RWPE2 (cell line): Measurements from ENCODE around the gene WDR74.

Source experiments
- ATAC-seq: fragments of 200-7000 bp; cut with Tn5 transposase; 3 replicates; pipeline ENCODE4 v1.9.1; 2021; ENCODE audit warnings: low read depth
- DNase-seq: peaks from one replicate; pipeline ENCODE4 v3.0.0-alpha.2; 2020; ENCODE audit warnings: low spot score
- H3K27ac ChIP-seq: fragments of 450-650 bp; 2 replicates; pipeline ENCODE4 v1.5.1; 2017; ENCODE audit warnings: mild to moderate bottlenecking; ENCODE audit not compliant: poor library complexity, severe bottlenecking
- H3K27me3 ChIP-seq: fragments of 250-450 bp; sonication (Bioruptor Pico); 2 replicates; pipeline ENCODE4 v1.5.1; 2021; ENCODE audit warnings: mild to moderate bottlenecking, moderate library complexity; ENCODE audit not compliant: insufficient read depth, poor library complexity, severe bottlenecking
- H3K36me3 ChIP-seq: fragments of 250-450 bp; sonication (Bioruptor Pico); 2 replicates; pipeline ENCODE4 v1.5.1; 2020; ENCODE audit warnings: low read depth, mild to moderate bottlenecking, moderate library complexity
- H3K4me1 ChIP-seq: fragments of 250-450 bp; sonication (Bioruptor Pico); 2 replicates; pipeline ENCODE4 v1.5.1; 2021; ENCODE audit warnings: mild to moderate bottlenecking, moderate library complexity; ENCODE audit not compliant: insufficient read depth, poor library complexity, severe bottlenecking
- H3K4me3 ChIP-seq: fragments of 250-450 bp; sonication (Bioruptor Pico); 2 replicates; pipeline ENCODE4 v1.5.1; 2021; ENCODE audit warnings: mild to moderate bottlenecking, moderate library complexity; ENCODE audit not compliant: severe bottlenecking
- H3K9me3 ChIP-seq: fragments of 250-450 bp; sonication (Bioruptor Pico); 2 replicates; pipeline ENCODE4 v1.5.1; 2021; ENCODE audit warnings: mild to moderate bottlenecking, moderate library complexity; ENCODE audit not compliant: severe bottlenecking
- CTCF ChIP-seq: fragments of 450-650 bp; IDR thresholded peaks from one replicate; pipeline ENCODE4 v1.5.1; 2017; ENCODE audit warnings: mild to moderate bottlenecking, moderate library complexity; ENCODE audit not compliant: poor library complexity, severe bottlenecking

Gene WDR74

DNA sequence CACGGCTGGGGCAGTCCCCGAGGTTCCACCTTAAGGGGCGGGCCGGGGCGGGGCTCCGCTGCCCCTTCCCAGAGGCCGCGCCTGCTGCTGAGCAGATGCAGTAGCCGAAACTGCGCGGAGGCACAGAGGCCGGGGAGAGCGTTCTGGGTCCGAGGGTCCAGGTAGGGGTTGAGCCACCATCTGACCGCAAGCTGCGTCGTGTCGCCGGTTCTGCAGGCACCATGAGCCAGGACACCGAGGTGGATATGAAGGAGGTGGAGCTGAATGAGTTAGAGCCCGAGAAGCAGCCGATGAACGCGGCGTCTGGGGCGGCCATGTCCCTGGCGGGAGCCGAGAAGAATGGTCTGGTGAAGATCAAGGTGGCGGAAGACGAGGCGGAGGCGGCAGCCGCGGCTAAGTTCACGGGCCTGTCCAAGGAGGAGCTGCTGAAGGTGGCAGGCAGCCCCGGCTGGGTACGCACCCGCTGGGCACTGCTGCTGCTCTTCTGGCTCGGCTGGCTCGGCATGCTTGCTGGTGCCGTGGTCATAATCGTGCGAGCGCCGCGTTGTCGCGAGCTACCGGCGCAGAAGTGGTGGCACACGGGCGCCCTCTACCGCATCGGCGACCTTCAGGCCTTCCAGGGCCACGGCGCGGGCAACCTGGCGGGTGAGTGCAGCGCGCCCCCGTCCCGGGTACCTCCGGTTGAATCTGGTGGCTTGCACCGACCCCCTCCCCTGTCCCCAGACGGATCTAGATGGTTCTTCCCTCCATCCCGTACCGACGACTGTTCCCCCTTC lies 41.6 kb upstream of the WDR74 start, which contains the start of gene SLC3A2:
Gene SLC3A2, plus strand, starts transcription at position 94 of the 776 bp plus-strand sequence. Its CDS starts 128 bp downstream, at position 222.
- peak; percentile 88 for ATAC-seq
- H3K4me3 ChIP-seq = peak within 1 kb of the TSS; percentile 66
- H3K9me3 ChIP-seq = no peaks in the 10 kb centered on the region
- peak; percentile 90 for DNase-seq
- H3K27ac ChIP-seq = peak within 1 kb of the TSS; percentile 92
- H3K4me1 ChIP-seq = peaks cover 24% of the 10 kb centered on the region
- peaks cover 71% of the 10 kb centered on the region for H3K36me3 ChIP-seq
- peak; percentile 83 for TF ChIP-seq CTCF
- no peaks in the 10 kb centered on the region for H3K27me3 ChIP-seq

GRCh38 chr11:62880231-62880802 lies 40.9 kb upstream of the WDR74 start:
- ATAC-seq (peak; percentile 42), DNase-seq (peak; percentile 72)
- no peaks in the 10 kb centered on the region for H3K27me3 ChIP-seq
- peak overlapping the region; percentile 66 for H3K4me3 ChIP-seq
- no peak for TF ChIP-seq CTCF
- H3K9me3 ChIP-seq = no peaks in the 10 kb centered on the region
- H3K4me1 ChIP-seq = peaks cover 24% of the 10 kb centered on the region
- peak overlapping the region; percentile 92 for H3K27ac ChIP-seq
- H3K36me3 ChIP-seq = peaks cover 71% of the 10 kb centered on the region

DNA sequence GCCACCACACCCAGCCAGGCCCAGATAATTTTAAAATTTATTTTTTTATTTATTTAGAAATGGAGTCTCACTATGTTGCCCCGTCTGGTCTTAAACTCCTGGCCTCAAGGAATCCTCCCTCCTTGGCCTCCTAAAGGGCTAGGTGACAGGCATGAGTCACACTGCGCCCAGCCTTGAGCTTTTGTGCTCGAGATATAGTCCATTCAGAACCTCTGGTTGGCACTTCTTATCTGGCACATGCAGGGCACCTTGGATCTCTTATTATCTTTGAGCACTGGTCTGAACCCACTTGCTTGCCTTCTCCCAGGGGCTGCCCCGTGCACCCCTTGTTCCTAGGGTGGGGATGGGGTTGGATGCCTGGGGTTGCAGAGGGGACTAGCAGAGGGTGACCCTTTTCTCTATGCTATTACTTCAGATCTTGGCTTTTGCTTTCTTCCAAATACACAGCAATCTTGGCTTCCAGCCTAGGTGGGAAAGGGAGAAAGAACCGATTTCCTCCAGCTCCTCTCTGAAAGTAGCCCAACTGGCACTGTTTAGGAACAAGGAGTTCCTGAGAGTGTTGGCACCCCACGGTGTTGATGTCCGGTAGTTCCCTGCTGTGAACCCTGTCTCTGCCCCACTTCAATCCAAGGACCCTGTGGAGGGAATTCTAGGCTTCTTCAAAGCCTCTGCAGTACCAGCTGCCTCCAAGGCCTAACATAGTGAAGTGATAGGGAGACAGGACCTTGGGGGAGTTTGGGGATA lies 40.0 kb upstream of the WDR74 start:
- Histone ChIP-seq H3K4me1 (peaks cover 24% of the 10 kb centered on the region), H3K27ac (peak overlapping the region; percentile 92), H3K9me3 (no peaks in the 10 kb centered on the region), H3K27me3 (no peaks in the 10 kb centered on the region), H3K36me3 (peaks cover 68% of the 10 kb centered on the region), H3K4me3 (peak overlapping the region; percentile 66)
- DNase-seq = no peak
- no peak for TF ChIP-seq CTCF
- no peak; the same call in 2 of the 3 replicates for ATAC-seq

DNA sequence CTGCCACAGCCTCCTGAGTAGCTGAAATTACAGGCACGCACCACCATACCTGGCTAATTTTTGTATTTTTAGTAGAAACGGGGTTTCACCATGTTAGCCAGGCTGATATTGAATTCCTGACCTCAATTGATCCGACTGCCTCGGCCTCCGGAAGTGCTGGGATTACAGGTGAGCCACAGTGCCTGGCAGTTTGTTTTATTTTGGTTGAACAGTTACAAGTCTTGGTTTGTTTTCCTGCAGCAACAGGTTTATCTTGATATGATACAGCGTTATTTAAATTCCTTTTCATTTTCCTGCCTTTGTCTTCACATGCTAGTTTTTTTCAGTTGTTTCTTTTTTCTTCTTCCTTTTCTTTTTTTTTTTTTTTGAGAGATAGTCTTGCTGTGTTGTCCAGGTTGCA lies 37.3 kb upstream of the WDR74 start:
- ATAC-seq (no peak), DNase-seq (no peak)
- Histone ChIP-seq H3K36me3 (peaks cover 68% of the 10 kb centered on the region), H3K4me3 (no peak overlapping the region), H3K27me3 (no peaks in the 10 kb centered on the region), H3K4me1 (peaks cover 12% of the 10 kb centered on the region), H3K27ac (no peak overlapping the region), H3K9me3 (no peaks in the 10 kb centered on the region)
- TF ChIP-seq CTCF = no peak
